ENCODE data around the gene SMAD5.

DNA sequence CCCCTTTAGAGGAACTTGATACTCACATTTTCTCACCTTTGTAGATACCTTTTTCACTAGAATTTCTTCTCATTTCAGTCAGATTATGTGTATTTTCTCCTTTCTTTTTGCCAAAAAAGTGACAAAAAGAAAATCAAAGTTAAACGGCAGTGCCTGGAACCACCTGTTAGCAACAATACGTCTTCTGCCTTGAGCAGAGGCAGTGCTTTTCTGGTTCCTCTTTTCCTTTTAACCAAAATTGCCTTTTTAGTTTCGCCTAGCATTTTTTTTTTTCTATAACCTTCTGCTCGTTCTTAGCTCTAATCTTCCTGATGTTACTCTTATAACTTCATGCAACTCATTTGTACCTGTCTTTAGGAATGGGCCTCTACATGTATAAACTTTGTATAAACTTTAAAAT is 34.3 kb downstream of the SMAD5 start:
- TF ChIP-seq, protein P1, sequence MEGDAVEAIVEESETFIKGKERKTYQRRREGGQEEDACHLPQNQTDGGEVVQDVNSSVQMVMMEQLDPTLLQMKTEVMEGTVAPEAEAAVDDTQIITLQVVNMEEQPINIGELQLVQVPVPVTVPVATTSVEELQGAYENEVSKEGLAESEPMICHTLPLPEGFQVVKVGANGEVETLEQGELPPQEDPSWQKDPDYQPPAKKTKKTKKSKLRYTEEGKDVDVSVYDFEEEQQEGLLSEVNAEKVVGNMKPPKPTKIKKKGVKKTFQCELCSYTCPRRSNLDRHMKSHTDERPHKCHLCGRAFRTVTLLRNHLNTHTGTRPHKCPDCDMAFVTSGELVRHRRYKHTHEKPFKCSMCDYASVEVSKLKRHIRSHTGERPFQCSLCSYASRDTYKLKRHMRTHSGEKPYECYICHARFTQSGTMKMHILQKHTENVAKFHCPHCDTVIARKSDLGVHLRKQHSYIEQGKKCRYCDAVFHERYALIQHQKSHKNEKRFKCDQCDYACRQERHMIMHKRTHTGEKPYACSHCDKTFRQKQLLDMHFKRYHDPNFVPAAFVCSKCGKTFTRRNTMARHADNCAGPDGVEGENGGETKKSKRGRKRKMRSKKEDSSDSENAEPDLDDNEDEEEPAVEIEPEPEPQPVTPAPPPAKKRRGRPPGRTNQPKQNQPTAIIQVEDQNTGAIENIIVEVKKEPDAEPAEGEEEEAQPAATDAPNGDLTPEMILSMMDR (IDR thresholded peaks at IDR 0.05 in 2 of 3, conservative IDR thresholded peaks at IDR 0.05 in 1 of 3; ENCODE audit: borderline replicate concordance in 1 of 3, insufficient read depth in 1 of 3, low read depth in 2 of 3, low read length in 2 of 3) = no peak
- TF ChIP-seq POLR2A (IDR thresholded peaks at IDR 0.05; ENCODE audit: borderline replicate concordance, extremely low read depth, insufficient read depth, insufficient read length) = no peak
- TF ChIP-seq SRF (IDR thresholded peaks at IDR 0.05; ENCODE audit: low read depth) = no peak
- no peak for TF ChIP-seq POLR2AphosphoS5 (IDR thresholded peaks at IDR 0.05; ENCODE audit: low read depth, low read length)
- TF ChIP-seq, protein P2, sequence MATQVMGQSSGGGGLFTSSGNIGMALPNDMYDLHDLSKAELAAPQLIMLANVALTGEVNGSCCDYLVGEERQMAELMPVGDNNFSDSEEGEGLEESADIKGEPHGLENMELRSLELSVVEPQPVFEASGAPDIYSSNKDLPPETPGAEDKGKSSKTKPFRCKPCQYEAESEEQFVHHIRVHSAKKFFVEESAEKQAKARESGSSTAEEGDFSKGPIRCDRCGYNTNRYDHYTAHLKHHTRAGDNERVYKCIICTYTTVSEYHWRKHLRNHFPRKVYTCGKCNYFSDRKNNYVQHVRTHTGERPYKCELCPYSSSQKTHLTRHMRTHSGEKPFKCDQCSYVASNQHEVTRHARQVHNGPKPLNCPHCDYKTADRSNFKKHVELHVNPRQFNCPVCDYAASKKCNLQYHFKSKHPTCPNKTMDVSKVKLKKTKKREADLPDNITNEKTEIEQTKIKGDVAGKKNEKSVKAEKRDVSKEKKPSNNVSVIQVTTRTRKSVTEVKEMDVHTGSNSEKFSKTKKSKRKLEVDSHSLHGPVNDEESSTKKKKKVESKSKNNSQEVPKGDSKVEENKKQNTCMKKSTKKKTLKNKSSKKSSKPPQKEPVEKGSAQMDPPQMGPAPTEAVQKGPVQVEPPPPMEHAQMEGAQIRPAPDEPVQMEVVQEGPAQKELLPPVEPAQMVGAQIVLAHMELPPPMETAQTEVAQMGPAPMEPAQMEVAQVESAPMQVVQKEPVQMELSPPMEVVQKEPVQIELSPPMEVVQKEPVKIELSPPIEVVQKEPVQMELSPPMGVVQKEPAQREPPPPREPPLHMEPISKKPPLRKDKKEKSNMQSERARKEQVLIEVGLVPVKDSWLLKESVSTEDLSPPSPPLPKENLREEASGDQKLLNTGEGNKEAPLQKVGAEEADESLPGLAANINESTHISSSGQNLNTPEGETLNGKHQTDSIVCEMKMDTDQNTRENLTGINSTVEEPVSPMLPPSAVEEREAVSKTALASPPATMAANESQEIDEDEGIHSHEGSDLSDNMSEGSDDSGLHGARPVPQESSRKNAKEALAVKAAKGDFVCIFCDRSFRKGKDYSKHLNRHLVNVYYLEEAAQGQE (IDR thresholded peaks at IDR 0.05; ENCODE audit: low read depth) = no peak
- TF ChIP-seq EGR1 (IDR thresholded peaks at IDR 0.05; ENCODE audit: low read depth) = no peak
- no peak for TF ChIP-seq EZH2 (IDR thresholded peaks at IDR 0.05)
